HT-29 (cell line): ENCODE data around the gene CLASP2. TPM values are rescaled to one million over a fixed set of nuclear protein-coding genes. Genes with fewer than 3 reads are reported as not detected.
"Not testable (repeated sequence)": the region's sequence is repeated elsewhere in the genome, so short reads cannot be mapped to it uniquely, and the experiment has no call there.

Source experiments
- DNase-seq: peaks from one replicate; pipeline ENCODE4 v3.0.0-alpha.2; 2015; ENCODE audit warnings: low spot score
- small RNA-seq: library from RNA; depleted of rRNA; stranded (forward); fragments of <200 nt; gene quantifications from one replicate; pipeline ENCODE3, GENCODE V24; 2014
- total RNA-seq: library from RNA; depleted of rRNA; stranded (reverse); fragments of >200 nt; shearing (Covaris generic); gene quantifications from 2 replicates; pipeline ENCODE4 v1.2.3, GENCODE V29; 2014; rRNA removed

Gene CLASP2
- total RNA-seq, 1 experiment from 2014 or later, result 38.1 TPM

DNA sequence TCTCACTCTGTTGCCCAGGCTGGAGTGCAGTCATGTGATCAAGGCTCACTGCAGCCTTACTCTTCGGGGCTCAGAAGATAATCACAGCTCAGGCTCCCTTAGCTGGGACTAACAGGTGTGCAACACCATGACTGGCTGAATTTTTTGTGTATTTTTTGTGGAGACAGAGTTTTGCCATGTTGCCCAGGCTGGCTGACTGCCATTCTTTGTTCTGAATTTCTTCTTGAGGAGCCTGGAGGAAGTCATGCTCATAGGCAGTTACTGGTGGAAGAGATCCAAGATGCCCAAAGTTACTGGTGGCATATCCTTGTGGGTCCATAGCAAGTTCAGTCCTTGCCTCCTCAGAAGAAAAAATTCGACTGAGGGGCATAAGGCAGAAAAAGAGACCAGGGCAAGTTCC lies 261.3 kb downstream of the CLASP2 start:
- DNase-seq, result no peak

- no peak for DNase-seq
These were observed 264.7 kb downstream of the CLASP2 start for GRCh38 chr3:33453331-33453761.

GRCh38 chr3:33451994-33452393 lies 266.1 kb downstream of the CLASP2 start:
- not testable (repeated sequence) for DNase-seq

GRCh38 chr3:33447958-33448357 lies 270.1 kb downstream of the CLASP2 start:
- DNase-seq, result no peak

- not testable (repeated sequence) for DNase-seq
These were observed 270.8 kb downstream of the CLASP2 start for GRCh38 chr3:33447256-33447625.

Small RNA genes lying within 50 kb of the gene (small RNA-seq; reads per million reads assigned to genes)
- gene COX6CP10 (not detected), gene RNA5SP128 (1.9 reads per million, percentile 62 among the genes with 10 or more reads in this experiment)

Other genes starting within 250 kb of the CLASP2 start
- 91.1 and 134 TPM in 2 replicates for gene PDCD6IP, start 80.4 kb upstream of the CLASP2 start, total RNA-seq